ENCODE data around the gene KLHL5. TPM values are rescaled to one million over a fixed set of nuclear protein-coding genes. Genes with fewer than 3 reads are reported as not detected.

The KLHL5 gene
- total and polyA plus RNA-seq, 9 of the 15 experiments (the other 6 are each of a cell fraction or from before 2014, with no cell fraction given): 8.0 to 30.8 (median 22.1) TPM

- no peak for TF ChIP-seq ATF2 (CRISPR knock-in tag; IDR thresholded peaks at IDR 0.05)
- TF ChIP-seq CBX1 (IDR thresholded peaks at IDR 0.05; ENCODE audit: low read depth): 0 out of 2 replicates have a peak, but pooled peaks have one; percentile 37
- no peak for TF ChIP-seq STAT5A (IDR thresholded peaks at IDR 0.05; ENCODE audit: borderline replicate concordance, low read length)
- TF ChIP-seq DACH1 (IDR thresholded peaks at IDR 0.05; ENCODE audit: partially characterized antibody): no peak
- TF ChIP-seq ADNP (tag; IDR thresholded peaks at IDR 0.05): peak; percentile 88
- no peak for TF ChIP-seq NEUROD1 (IDR thresholded peaks at IDR 0.05; ENCODE audit: borderline replicate concordance, low read depth, low read length, partially characterized antibody)
- peak; percentile 62 for TF ChIP-seq JUN (IDR thresholded peaks at IDR 0.05; ENCODE audit: borderline replicate concordance, low read depth, low read length)
- TF ChIP-seq JUN (CRISPR knock-in tag; IDR thresholded peaks at IDR 0.05; ENCODE audit: borderline replicate concordance): no peak
- TF ChIP-seq DPF2 (IDR thresholded peaks at IDR 0.05): peak; percentile 72
- TF ChIP-seq ATF7 (IDR thresholded peaks at IDR 0.05): peak; percentile 40; the same call in 1 of the 2 replicates
- TF ChIP-seq CHD4 (IDR thresholded peaks at IDR 0.05; ENCODE audit: insufficient read depth, insufficient replicate concordance, low read depth, low read length, poor library complexity, severe bottlenecking): peak; percentile 50
- peak; percentile 74 for TF ChIP-seq SMARCE1 (IDR thresholded peaks at IDR 0.05)
- TF ChIP-seq ZFX (CRISPR knock-in tag; IDR thresholded peaks at IDR 0.05): peak; percentile 52
- TF ChIP-seq ZNF395 (CRISPR knock-in tag; IDR thresholded peaks at IDR 0.05): 0 out of 2 replicates have a peak, but pooled peaks have one; percentile 37
- no peak for TF ChIP-seq FOXA3 (CRISPR knock-in tag; conservative IDR thresholded peaks at IDR 0.05 in 1 of 2, IDR thresholded peaks at IDR 0.05 in 1 of 2)
- TF ChIP-seq PTTG1 (tag; IDR thresholded peaks at IDR 0.05; ENCODE audit: low read depth): no peak
- TF ChIP-seq THAP7 (CRISPR knock-in tag; IDR thresholded peaks at IDR 0.05): no peak
- TF ChIP-seq ZNF780A (CRISPR knock-in tag; IDR thresholded peaks at IDR 0.05): no peak
These were observed 15.8 kb upstream of the KLHL5 start (continued) for GRCh38 chr4:39046249-39046648.
